Measurements from ENCODE around the gene MMRN2.
A peak's percentile ranks its signal among the peaks of the same experiment; 100 is the strongest.
"Not testable (repeated sequence)": the region's sequence is repeated elsewhere in the genome, so short reads cannot be mapped to it uniquely, and the experiment has no call there.

MMRN2 gene

GRCh38 chr10:86938260-86938659 lies 19.2 kb downstream of the MMRN2 start:
- DNase-seq, result no peak

- no peak for DNase-seq
Observed at GRCh38 chr10:86937502-86938154, 19.8 kb downstream of the MMRN2 start.

GRCh38 chr10:86936661-86937501 lies 20.5 kb downstream of the MMRN2 start:
- no peak for DNase-seq

- DNase-seq, result not testable (repeated sequence)
Observed at GRCh38 chr10:86934162-86934711, 23.2 kb downstream of the MMRN2 start.

GRCh38 chr10:86932674-86933073 lies 24.7 kb downstream of the MMRN2 start:
- DNase-seq, result no peak

- no peak for DNase-seq
Observed at GRCh38 chr10:86931872-86932271, 25.5 kb downstream of the MMRN2 start.

GRCh38 chr10:86929468-86930380 lies 27.7 kb downstream of the MMRN2 start:
- DNase-seq, result no peak

GRCh38 chr10:86922553-86922961 lies 34.9 kb downstream of the MMRN2 start:
- DNase-seq, result no peak

- DNase-seq, result no peak
Observed at GRCh38 chr10:86918022-86918471, 39.4 kb downstream of the MMRN2 start.

- no peak for DNase-seq
Observed at GRCh38 chr10:86914734-86915133, 42.7 kb downstream of the MMRN2 start.

GRCh38 chr10:86905429-86905828 lies 52.0 kb downstream of the MMRN2 start:
- DNase-seq, result no peak

GRCh38 chr10:86904600-86904999 lies 52.8 kb downstream of the MMRN2 start:
- DNase-seq, result no peak

- no peak for DNase-seq
Observed at GRCh38 chr10:86900955-86901354, 56.5 kb downstream of the MMRN2 start.

GRCh38 chr10:86899670-86900276 lies 57.6 kb downstream of the MMRN2 start:
- DNase-seq, result peak; percentile 1

- no peak for DNase-seq
Observed at GRCh38 chr10:86899132-86899531, 58.3 kb downstream of the MMRN2 start.

GRCh38 chr10:86898511-86898910 lies 58.9 kb downstream of the MMRN2 start:
- DNase-seq, result no peak

GRCh38 chr10:86889997-86890396 lies 67.4 kb downstream of the MMRN2 start:
- no peak for DNase-seq

GRCh38 chr10:86888585-86889381 lies 68.6 kb downstream of the MMRN2 start:
- DNase-seq, result no peak
